ENCODE measurements around the gene GATAD2A.
A peak's percentile ranks its signal among the peaks of the same experiment; 100 is the strongest.
"Not testable (repeated sequence)": the region's sequence is repeated elsewhere in the genome, so short reads cannot be mapped to it uniquely, and the experiment has no call there.

The GATAD2A gene, protein sequence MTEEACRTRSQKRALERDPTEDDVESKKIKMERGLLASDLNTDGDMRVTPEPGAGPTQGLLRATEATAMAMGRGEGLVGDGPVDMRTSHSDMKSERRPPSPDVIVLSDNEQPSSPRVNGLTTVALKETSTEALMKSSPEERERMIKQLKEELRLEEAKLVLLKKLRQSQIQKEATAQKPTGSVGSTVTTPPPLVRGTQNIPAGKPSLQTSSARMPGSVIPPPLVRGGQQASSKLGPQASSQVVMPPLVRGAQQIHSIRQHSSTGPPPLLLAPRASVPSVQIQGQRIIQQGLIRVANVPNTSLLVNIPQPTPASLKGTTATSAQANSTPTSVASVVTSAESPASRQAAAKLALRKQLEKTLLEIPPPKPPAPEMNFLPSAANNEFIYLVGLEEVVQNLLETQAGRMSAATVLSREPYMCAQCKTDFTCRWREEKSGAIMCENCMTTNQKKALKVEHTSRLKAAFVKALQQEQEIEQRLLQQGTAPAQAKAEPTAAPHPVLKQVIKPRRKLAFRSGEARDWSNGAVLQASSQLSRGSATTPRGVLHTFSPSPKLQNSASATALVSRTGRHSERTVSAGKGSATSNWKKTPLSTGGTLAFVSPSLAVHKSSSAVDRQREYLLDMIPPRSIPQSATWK

GRCh38 chr19:19404879-19405860 is at the start of gene GATAD2A:
GATAD2A (plus strand) TSS chr19:19405675; CDS start chr19:19465346, 59,671 bp downstream.
- DNase-seq (ENCODE audit: low read depth) = peak; percentile 97

GRCh38 chr19:19356500-19356899 is 49.0 kb upstream of the GATAD2A start:
- no peak for DNase-seq (ENCODE audit: low read depth)

GRCh38 chr19:19356901-19357566 is 48.4 kb upstream of the GATAD2A start:
- DNase-seq (ENCODE audit: low read depth) = no peak

- DNase-seq (ENCODE audit: low read depth) = peak; percentile 86
These were observed 44.3 kb upstream of the GATAD2A start for GRCh38 chr19:19361075-19361594.

- DNase-seq (ENCODE audit: low read depth) = no peak
These were observed 43.4 kb upstream of the GATAD2A start for GRCh38 chr19:19362075-19362474.

- peak; percentile 80 for DNase-seq (ENCODE audit: low read depth)
These were observed 38.8 kb upstream of the GATAD2A start for GRCh38 chr19:19366434-19367396.

GRCh38 chr19:19368087-19368486 is 37.4 kb upstream of the GATAD2A start:
- no peak for DNase-seq (ENCODE audit: low read depth)

- DNase-seq (ENCODE audit: low read depth) = peak; percentile 28
These were observed 34.4 kb upstream of the GATAD2A start for GRCh38 chr19:19371059-19371458.

GRCh38 chr19:19372656-19373416 is 32.6 kb upstream of the GATAD2A start:
- DNase-seq (ENCODE audit: low read depth) = peak; percentile 76

- DNase-seq (ENCODE audit: low read depth) = no peak
These were observed 25.9 kb upstream of the GATAD2A start for GRCh38 chr19:19379527-19379926.

- not testable (repeated sequence) for DNase-seq (ENCODE audit: low read depth)
These were observed 25.2 kb upstream of the GATAD2A start for GRCh38 chr19:19380316-19380715.

DNA sequence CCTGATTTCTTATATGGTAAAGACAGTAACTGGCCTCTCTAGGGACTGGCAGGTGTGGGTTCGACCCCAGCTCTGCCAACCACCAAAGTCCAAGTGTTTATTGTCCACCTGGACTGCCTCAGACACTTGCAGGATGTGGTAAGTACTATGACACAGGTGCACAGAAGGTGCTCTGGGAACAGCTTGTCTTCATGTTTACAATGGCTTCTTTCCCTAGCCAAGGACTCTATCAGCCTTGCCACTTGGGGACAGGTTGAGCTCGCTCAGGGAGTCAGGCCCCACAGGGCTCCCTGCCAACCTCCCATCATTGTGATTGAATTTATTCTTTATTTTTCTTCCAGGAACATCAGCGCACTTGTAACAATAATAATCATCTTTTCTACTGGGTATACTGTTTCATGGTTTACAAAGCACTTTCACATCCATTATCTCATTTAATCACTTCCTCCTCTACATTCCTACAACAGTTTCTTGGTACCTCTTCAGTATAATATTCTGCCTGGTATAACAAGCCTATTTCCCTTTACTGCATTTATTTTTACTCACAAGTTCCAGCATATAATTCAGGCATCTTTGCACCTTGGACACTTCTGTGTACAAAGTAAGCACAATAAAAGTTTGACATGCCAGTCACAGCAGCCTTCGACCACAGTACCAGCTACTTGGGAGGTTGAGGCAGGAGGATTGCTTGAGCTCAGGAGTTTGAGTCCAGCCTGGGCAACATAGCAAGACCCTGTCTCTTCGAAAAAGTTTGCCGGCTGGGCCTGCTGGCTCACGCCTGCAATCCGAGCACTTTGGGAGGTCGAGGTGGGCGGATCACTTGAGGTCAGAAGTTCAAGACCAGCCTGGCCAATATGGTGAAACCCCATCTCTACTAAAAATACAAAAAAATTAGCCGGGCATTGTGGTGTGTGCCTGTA is 24.2 kb upstream of the GATAD2A start:
- DNase-seq (ENCODE audit: low read depth) = no peak

GRCh38 chr19:19382118-19382517 is 23.4 kb upstream of the GATAD2A start:
- DNase-seq (ENCODE audit: low read depth) = no peak

DNA sequence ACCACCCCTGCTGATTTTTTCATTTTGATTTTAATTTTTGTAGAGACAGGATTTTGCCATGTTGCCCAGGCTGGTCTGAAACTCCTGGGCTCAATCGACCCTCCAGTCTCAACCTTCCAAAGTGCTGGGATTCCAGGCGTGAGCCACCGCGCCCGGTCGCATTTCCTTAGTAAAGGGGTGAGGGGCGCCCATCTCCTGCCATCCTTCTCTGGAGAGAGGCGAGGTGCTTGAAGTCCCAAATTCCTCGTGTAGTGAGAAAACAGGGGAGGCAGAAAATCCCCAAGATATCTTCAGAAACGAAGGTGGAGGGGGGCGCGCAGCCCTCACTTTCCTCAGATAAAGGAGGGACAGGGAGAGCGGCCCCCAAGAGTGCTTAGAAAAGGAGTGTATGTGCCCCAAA is 21.0 kb upstream of the GATAD2A start:
- no peak for DNase-seq (ENCODE audit: low read depth)

DNA sequence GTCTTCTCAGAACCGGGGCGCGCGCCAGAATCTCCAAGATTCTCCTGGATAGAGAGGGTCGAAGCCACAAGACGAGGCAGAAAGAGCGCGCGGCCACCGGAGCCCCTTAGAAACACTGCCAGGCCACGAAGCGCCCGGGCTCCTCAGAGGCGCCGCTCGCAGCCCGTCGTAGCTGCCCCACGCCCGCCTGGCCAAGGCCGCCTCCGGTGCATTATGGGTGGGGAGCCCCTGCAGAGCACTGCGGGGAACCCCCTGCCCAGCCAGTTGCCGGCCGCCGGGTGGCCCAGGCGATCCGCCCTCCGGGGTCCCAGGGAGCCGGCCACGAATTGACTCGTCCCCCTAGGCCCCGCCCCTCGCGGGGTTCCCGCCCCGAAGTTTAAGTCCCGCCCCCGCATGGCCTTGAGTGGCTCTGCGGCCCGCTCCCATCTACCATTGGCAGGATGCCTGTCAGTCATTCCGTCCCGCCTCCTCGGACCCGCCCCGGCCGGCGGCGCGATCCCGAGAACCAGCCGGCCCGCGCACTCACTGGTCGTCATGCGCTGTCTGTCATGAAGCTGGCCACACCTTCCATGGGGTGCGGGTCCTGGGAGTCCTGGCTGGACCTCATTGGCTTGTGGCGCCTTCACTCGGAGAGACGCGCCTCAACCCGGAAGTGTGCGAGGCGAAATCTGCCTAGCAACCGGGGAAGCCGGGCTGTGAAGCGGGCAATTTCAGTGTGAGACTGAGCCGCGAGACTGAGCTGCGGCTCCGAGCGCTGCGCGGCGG is 20.2 kb upstream of the GATAD2A start:
- peak; percentile 100 for DNase-seq (ENCODE audit: low read depth)

- DNase-seq (ENCODE audit: low read depth) = peak; percentile 78
These were observed 19.3 kb upstream of the GATAD2A start for GRCh38 chr19:19385896-19386869.

All from ELR (cell line).